ENCODE results near the gene CACNA2D4. TPM values are rescaled to one million over a fixed set of nuclear protein-coding genes. Genes with fewer than 3 reads are reported as not detected.

CACNA2D4 gene
- total RNA-seq, 1 donor from 2014 or later = 7.0 TPM

GRCh38 chr12:1870998-1871917, 47.2 kb downstream of the CACNA2D4 start:
- intact Hi-C loops (cut with DNase I) = no loop called here
- Histone ChIP-seq H3K27ac (no peak overlapping the region), H3K9me3 (no peaks in the 10 kb centered on the region), H3K27me3 (ENCODE audit: low read depth) (no peaks in the 10 kb centered on the region), H3K4me1 (no peaks in the 10 kb centered on the region), H3K36me3 (no peaks in the 10 kb centered on the region), H3K4me3 (no peak overlapping the region)
- ATAC-seq (peak in 1 of 2 donors; percentile 11), DNase-seq (no peak)
- TF ChIP-seq, protein P1, sequence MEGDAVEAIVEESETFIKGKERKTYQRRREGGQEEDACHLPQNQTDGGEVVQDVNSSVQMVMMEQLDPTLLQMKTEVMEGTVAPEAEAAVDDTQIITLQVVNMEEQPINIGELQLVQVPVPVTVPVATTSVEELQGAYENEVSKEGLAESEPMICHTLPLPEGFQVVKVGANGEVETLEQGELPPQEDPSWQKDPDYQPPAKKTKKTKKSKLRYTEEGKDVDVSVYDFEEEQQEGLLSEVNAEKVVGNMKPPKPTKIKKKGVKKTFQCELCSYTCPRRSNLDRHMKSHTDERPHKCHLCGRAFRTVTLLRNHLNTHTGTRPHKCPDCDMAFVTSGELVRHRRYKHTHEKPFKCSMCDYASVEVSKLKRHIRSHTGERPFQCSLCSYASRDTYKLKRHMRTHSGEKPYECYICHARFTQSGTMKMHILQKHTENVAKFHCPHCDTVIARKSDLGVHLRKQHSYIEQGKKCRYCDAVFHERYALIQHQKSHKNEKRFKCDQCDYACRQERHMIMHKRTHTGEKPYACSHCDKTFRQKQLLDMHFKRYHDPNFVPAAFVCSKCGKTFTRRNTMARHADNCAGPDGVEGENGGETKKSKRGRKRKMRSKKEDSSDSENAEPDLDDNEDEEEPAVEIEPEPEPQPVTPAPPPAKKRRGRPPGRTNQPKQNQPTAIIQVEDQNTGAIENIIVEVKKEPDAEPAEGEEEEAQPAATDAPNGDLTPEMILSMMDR (IDR thresholded peaks at IDR 0.05) = no peak

GRCh38 chr12:1870086-1870485, 48.4 kb downstream of the CACNA2D4 start:
- no peak for ATAC-seq
- intact Hi-C loops (cut with DNase I) = no loop called here
- DNase-seq = no peak
- no peak overlapping the region for H3K4me3 ChIP-seq
- H3K4me1 ChIP-seq = no peaks in the 10 kb centered on the region
- no peak overlapping the region for H3K27ac ChIP-seq
- H3K27me3 ChIP-seq (ENCODE audit: low read depth) = peaks cover 9% of the 10 kb centered on the region
- H3K9me3 ChIP-seq = no peaks in the 10 kb centered on the region
- no peaks in the 10 kb centered on the region for H3K36me3 ChIP-seq
- TF ChIP-seq, protein P1 (IDR thresholded peaks at IDR 0.05) = no peak

GRCh38 chr12:1869145-1869544, 49.3 kb downstream of the CACNA2D4 start:
- intact Hi-C loops (cut with DNase I) = no loop called here
- DNase-seq = no peak

GRCh38 chr12:1865284-1865866, 53.1 kb downstream of the CACNA2D4 start:
- Histone ChIP-seq H3K9me3 (no peaks in the 10 kb centered on the region), H3K4me3 (no peak overlapping the region), H3K27me3 (ENCODE audit: low read depth) (peaks cover 18% of the 10 kb centered on the region), H3K36me3 (no peaks in the 10 kb centered on the region), H3K27ac (no peak overlapping the region), H3K4me1 (no peaks in the 10 kb centered on the region)
- ATAC-seq (no peak), DNase-seq (no peak)
- intact Hi-C loops (cut with DNase I) = no loop called here
- TF ChIP-seq, protein P1 (IDR thresholded peaks at IDR 0.05) = no peak

More at GRCh38 chr12:1869145-1869544, 49.3 kb downstream of the CACNA2D4 start:
- TF ChIP-seq, protein P1 (IDR thresholded peaks at IDR 0.05) = no peak
- no peak for ATAC-seq
- Histone ChIP-seq H3K36me3 (no peaks in the 10 kb centered on the region), H3K27me3 (ENCODE audit: low read depth) (peaks cover 18% of the 10 kb centered on the region), H3K4me3 (no peak overlapping the region), H3K9me3 (no peaks in the 10 kb centered on the region), H3K4me1 (no peaks in the 10 kb centered on the region), H3K27ac (no peak overlapping the region)

DNA sequence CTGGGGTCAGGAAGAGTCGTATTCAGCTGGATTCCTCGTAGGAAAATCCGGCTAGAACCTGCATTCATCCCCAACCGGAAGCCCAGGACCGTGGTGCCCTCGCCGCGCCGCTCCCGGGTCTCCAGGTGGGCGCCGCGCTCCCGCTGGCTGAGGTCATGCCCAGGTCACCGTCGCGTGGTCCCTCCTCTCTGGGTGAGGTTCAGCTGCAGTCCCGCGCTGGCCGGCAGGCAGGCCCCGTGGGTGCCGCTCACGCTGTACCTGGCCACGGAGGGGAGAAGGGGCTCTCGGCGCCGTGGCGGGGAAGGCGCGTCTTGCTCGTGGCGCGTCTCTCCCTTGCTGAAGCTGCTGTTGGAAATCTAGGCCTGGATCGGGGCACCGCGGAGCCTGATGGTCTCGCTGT, 53.6 kb downstream of the CACNA2D4 start:
- ATAC-seq = no peak
- DNase-seq = no peak

More for the DNA sequence above, 53.6 kb downstream of the CACNA2D4 start:
- no peak overlapping the region for H3K27ac ChIP-seq
- intact Hi-C loops (cut with DNase I) = no loop called here
- H3K4me1 ChIP-seq = no peaks in the 10 kb centered on the region
- H3K4me3 ChIP-seq = no peak overlapping the region
- H3K36me3 ChIP-seq = no peaks in the 10 kb centered on the region
- H3K9me3 ChIP-seq = no peaks in the 10 kb centered on the region
- H3K27me3 ChIP-seq (ENCODE audit: low read depth) = peaks cover 18% of the 10 kb centered on the region
- TF ChIP-seq, protein P1 (IDR thresholded peaks at IDR 0.05) = no peak
